ENCODE measurements around the gene CX3CL1. TPM values are rescaled to one million over a fixed set of nuclear protein-coding genes. Genes with fewer than 3 reads are reported as not detected.
A peak's percentile ranks its signal among the peaks of the same experiment; 100 is the strongest.

CX3CL1 gene
- total and polyA plus RNA-seq, 10 of the 15 experiments (the other 5 are each of a cell fraction or from before 2014, with no cell fraction given), result 0.03 to 1.2 (median 0.46) TPM

DNA sequence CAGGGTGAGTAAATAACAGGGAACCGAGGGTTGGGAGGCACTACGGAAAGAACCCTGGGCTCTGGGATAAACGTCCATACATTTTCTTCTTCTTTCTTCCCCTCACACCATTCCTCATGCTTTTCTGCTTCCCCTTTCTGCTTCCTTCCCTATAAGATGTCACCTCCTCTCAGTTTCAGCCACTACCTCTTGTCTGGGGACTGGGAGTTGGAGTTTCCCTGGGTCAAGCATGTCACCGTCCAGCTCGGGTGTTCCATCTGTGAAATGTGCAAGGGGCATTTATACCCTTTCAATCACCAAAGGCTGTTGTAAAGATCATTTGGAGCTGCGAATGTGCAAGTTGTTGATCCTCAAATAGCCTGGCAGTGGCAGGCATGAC is 31.2 kb upstream of the CX3CL1 start (continued):
- TF ChIP-seq, protein P1, sequence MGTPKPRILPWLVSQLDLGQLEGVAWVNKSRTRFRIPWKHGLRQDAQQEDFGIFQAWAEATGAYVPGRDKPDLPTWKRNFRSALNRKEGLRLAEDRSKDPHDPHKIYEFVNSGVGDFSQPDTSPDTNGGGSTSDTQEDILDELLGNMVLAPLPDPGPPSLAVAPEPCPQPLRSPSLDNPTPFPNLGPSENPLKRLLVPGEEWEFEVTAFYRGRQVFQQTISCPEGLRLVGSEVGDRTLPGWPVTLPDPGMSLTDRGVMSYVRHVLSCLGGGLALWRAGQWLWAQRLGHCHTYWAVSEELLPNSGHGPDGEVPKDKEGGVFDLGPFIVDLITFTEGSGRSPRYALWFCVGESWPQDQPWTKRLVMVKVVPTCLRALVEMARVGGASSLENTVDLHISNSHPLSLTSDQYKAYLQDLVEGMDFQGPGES (IDR thresholded peaks at IDR 0.05), result no peak
- TF ChIP-seq CHD1 (IDR thresholded peaks at IDR 0.05; ENCODE audit: low read depth, low read length), result no peak
- 0 out of 2 replicates have a peak, but pooled peaks have one; percentile 20 for TF ChIP-seq CHD2 (IDR thresholded peaks at IDR 0.05; ENCODE audit: borderline replicate concordance, low read depth, low read length)
- TF ChIP-seq, protein P2, sequence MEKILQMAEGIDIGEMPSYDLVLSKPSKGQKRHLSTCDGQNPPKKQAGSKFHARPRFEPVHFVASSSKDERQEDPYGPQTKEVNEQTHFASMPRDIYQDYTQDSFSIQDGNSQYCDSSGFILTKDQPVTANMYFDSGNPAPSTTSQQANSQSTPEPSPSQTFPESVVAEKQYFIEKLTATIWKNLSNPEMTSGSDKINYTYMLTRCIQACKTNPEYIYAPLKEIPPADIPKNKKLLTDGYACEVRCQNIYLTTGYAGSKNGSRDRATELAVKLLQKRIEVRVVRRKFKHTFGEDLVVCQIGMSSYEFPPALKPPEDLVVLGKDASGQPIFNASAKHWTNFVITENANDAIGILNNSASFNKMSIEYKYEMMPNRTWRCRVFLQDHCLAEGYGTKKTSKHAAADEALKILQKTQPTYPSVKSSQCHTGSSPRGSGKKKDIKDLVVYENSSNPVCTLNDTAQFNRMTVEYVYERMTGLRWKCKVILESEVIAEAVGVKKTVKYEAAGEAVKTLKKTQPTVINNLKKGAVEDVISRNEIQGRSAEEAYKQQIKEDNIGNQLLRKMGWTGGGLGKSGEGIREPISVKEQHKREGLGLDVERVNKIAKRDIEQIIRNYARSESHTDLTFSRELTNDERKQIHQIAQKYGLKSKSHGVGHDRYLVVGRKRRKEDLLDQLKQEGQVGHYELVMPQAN (conservative IDR thresholded peaks at IDR 0.05), result no peak
- TF ChIP-seq BCL11A (IDR thresholded peaks at IDR 0.05; ENCODE audit: low read depth, low read length), result peak; percentile 80
- peak in 1 of 2 experiments; percentile 95; a peak in 2 of 4 replicates for TF ChIP-seq ETV6 (conservative IDR thresholded peaks at IDR 0.05 in 1 of 2, IDR thresholded peaks at IDR 0.05 in 1 of 2; ENCODE audit: borderline replicate concordance in 1 of 2, low read depth in 1 of 2)
- 0 out of 2 replicates have a peak, but pooled peaks have one; percentile 29 for TF ChIP-seq CREB1 (IDR thresholded peaks at IDR 0.05; ENCODE audit: low read depth)
- TF ChIP-seq, protein P3, sequence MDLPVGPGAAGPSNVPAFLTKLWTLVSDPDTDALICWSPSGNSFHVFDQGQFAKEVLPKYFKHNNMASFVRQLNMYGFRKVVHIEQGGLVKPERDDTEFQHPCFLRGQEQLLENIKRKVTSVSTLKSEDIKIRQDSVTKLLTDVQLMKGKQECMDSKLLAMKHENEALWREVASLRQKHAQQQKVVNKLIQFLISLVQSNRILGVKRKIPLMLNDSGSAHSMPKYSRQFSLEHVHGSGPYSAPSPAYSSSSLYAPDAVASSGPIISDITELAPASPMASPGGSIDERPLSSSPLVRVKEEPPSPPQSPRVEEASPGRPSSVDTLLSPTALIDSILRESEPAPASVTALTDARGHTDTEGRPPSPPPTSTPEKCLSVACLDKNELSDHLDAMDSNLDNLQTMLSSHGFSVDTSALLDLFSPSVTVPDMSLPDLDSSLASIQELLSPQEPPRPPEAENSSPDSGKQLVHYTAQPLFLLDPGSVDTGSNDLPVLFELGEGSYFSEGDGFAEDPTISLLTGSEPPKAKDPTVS (IDR thresholded peaks at IDR 0.05; ENCODE audit: low read depth, low read length), result no peak
- peak; percentile 96 for TF ChIP-seq RUNX3 (IDR thresholded peaks at IDR 0.05; ENCODE audit: low read length)
- no peak for TF ChIP-seq NR2C1 (IDR thresholded peaks at IDR 0.05)
- TF ChIP-seq TARDBP (IDR thresholded peaks at IDR 0.05; ENCODE audit: borderline replicate concordance), result no peak
- TF ChIP-seq POLR2A (IDR thresholded peaks at IDR 0.05; ENCODE audit: low read depth, low read length), result no peak
- peak; percentile 85 for TF ChIP-seq IRF4 (IDR thresholded peaks at IDR 0.05; ENCODE audit: low read depth, low read length)
- peak; percentile 73; the same call in 1 of the 2 replicates for TF ChIP-seq ZBED1 (IDR thresholded peaks at IDR 0.05; ENCODE audit: borderline replicate concordance)
- peak; percentile 52 for TF ChIP-seq NBN (IDR thresholded peaks at IDR 0.05)
- peak; percentile 66; the same call in 1 of the 2 replicates for TF ChIP-seq PAX5 (IDR thresholded peaks at IDR 0.05; ENCODE audit: borderline replicate concordance, low read depth, low read length)
- peak; percentile 100 for TF ChIP-seq EED (IDR thresholded peaks at IDR 0.05; ENCODE audit: low read depth)
- no peak for TF ChIP-seq GABPA (IDR thresholded peaks at IDR 0.05; ENCODE audit: low read depth)
- TF ChIP-seq, protein P4, sequence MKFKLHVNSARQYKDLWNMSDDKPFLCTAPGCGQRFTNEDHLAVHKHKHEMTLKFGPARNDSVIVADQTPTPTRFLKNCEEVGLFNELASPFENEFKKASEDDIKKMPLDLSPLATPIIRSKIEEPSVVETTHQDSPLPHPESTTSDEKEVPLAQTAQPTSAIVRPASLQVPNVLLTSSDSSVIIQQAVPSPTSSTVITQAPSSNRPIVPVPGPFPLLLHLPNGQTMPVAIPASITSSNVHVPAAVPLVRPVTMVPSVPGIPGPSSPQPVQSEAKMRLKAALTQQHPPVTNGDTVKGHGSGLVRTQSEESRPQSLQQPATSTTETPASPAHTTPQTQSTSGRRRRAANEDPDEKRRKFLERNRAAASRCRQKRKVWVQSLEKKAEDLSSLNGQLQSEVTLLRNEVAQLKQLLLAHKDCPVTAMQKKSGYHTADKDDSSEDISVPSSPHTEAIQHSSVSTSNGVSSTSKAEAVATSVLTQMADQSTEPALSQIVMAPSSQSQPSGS (IDR thresholded peaks at IDR 0.05; ENCODE audit: low read length), result peak; percentile 69; the same call in 1 of the 2 replicates
- TF ChIP-seq MTA3 (IDR thresholded peaks at IDR 0.05; ENCODE audit: borderline replicate concordance, low read length), result peak; percentile 63; the same call in 1 of the 2 replicates
- no peak for TF ChIP-seq RAD21 (IDR thresholded peaks at IDR 0.05; ENCODE audit: insufficient read depth, low read depth, low read length)
- TF ChIP-seq, protein P5, sequence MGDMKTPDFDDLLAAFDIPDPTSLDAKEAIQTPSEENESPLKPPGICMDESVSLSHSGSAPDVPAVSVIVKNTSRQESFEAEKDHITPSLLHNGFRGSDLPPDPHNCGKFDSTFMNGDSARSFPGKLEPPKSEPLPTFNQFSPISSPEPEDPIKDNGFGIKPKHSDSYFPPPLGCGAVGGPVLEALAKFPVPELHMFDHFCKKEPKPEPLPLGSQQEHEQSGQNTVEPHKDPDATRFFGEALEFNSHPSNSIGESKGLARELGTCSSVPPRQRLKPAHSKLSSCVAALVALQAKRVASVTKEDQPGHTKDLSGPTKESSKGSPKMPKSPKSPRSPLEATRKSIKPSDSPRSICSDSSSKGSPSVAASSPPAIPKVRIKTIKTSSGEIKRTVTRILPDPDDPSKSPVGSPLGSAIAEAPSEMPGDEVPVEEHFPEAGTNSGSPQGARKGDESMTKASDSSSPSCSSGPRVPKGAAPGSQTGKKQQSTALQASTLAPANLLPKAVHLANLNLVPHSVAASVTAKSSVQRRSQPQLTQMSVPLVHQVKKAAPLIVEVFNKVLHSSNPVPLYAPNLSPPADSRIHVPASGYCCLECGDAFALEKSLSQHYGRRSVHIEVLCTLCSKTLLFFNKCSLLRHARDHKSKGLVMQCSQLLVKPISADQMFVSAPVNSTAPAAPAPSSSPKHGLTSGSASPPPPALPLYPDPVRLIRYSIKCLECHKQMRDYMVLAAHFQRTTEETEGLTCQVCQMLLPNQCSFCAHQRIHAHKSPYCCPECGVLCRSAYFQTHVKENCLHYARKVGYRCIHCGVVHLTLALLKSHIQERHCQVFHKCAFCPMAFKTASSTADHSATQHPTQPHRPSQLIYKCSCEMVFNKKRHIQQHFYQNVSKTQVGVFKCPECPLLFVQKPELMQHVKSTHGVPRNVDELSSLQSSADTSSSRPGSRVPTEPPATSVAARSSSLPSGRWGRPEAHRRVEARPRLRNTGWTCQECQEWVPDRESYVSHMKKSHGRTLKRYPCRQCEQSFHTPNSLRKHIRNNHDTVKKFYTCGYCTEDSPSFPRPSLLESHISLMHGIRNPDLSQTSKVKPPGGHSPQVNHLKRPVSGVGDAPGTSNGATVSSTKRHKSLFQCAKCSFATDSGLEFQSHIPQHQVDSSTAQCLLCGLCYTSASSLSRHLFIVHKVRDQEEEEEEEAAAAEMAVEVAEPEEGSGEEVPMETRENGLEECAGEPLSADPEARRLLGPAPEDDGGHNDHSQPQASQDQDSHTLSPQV (IDR thresholded peaks at IDR 0.05), result no peak
